Activated CD4-positive, alpha-beta T cell treated with anti-CD3 and anti-CD28 coated beads, Interleukin-2, Interleukin-4, amounts not matched to agents 100 ng/mL and 50 ng/mL, durations not matched to agents 16 hours and 8 hours (primary cell): ENCODE measurements around the gene SP110.
"Not testable (repeated sequence)": the region's sequence is repeated elsewhere in the genome, so short reads cannot be mapped to it uniquely, and the experiment has no call there.

Source experiments
- DNase-seq: peaks from one replicate; pipeline ENCODE4 v3.0.0-alpha.2; 2020; ENCODE audit warnings: low spot score

Gene SP110

GRCh38 chr2:230224458-230224857, 4.7 kb upstream of the SP110 start:
- no peak for DNase-seq

- not testable (repeated sequence) for DNase-seq
Measured at GRCh38 chr2:230222829-230223228, 3.0 kb upstream of the SP110 start.

GRCh38 chr2:230221493-230221892, 1.7 kb upstream of the SP110 start:
- no peak for DNase-seq

GRCh38 chr2:230220347-230220969, 674 bp upstream of the SP110 start:
- no peak for DNase-seq

- DNase-seq: no peak
Measured at GRCh38 chr2:230218421-230218820, 1.4 kb downstream of the SP110 start.

GRCh38 chr2:230217424-230217823, 2.4 kb downstream of the SP110 start:
- no peak for DNase-seq

GRCh38 chr2:230216489-230216888, 3.3 kb downstream of the SP110 start:
- DNase-seq: peak; percentile 25

- DNase-seq: no peak
Measured at GRCh38 chr2:230209422-230210051, 10.2 kb downstream of the SP110 start.

- no peak for DNase-seq
Measured at GRCh38 chr2:230208576-230208975, 11.2 kb downstream of the SP110 start.

GRCh38 chr2:230205721-230206120, 14.1 kb downstream of the SP110 start:
- peak; percentile 66 for DNase-seq

GRCh38 chr2:230205034-230205433, 14.8 kb downstream of the SP110 start:
- DNase-seq: no peak

GRCh38 chr2:230203110-230203676, 16.6 kb downstream of the SP110 start:
- no peak for DNase-seq

GRCh38 chr2:230202430-230203109, 17.2 kb downstream of the SP110 start:
- DNase-seq: peak; percentile 67

GRCh38 chr2:230184727-230185578, 34.8 kb downstream of the SP110 start:
- no peak for DNase-seq

GRCh38 chr2:230181195-230181594, 38.6 kb downstream of the SP110 start:
- no peak for DNase-seq

GRCh38 chr2:230179907-230180306, 39.9 kb downstream of the SP110 start:
- no peak for DNase-seq

- no peak for DNase-seq
Measured at GRCh38 chr2:230178546-230179485, 41.0 kb downstream of the SP110 start.

- DNase-seq: no peak
Measured at GRCh38 chr2:230176996-230177395, 42.8 kb downstream of the SP110 start.

- DNase-seq: no peak
Measured at GRCh38 chr2:230174466-230174865, 45.3 kb downstream of the SP110 start.

GRCh38 chr2:230172852-230173251, 46.9 kb downstream of the SP110 start:
- no peak for DNase-seq

- DNase-seq: no peak
Measured at GRCh38 chr2:230172156-230172555, 47.6 kb downstream of the SP110 start.
